Thoracic aorta endothelial cell (primary cell): ENCODE measurements around the gene TRIM23. TPM values are rescaled to one million over a fixed set of nuclear protein-coding genes. Genes with fewer than 3 reads are reported as not detected.

ENCODE experiments used
- small RNA-seq: library from RNA; depleted of rRNA; stranded (forward); fragments of <200 nt; gene quantifications from one replicate; pipeline ENCODE3, GENCODE V24; 2012
- total RNA-seq: library from RNA; depleted of rRNA; stranded (reverse); fragments of >200 nt; gene quantifications from 2 replicates; pipeline ENCODE4 v1.2.3, GENCODE V29; 2012

The TRIM23 gene
- 14.9 and 15.4 TPM in 2 replicates for total RNA-seq

DNA sequence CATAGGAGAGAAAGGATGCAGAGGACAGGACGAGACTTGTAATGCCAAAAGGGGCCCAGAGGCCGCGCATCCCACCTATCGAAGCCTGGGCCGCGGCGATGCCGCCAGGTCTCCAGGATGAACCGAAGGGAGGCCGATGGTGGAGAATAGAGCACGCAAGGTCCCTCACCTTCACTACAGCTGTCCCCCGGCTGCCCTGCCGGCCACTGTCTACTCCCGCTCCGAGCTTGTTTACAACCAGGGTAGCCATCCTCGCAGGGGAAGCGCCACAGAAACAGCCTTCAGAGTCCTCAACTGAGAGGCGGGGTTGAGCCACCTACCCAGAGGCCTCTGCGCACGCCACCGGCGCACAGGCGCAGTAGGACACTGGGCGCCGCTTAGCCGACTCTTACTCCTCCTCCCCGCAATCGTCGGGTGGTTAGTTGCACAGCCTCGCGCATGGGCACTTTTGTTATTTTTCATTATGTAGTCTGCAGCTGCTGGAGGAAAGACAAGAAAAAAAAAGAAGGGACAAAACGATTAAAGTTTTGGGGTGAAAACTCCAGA lies at the start of gene TRIM23:
TSS of gene TRIM23 (minus strand) at position 309 of the 546 bp plus-strand sequence. CDS start at position 250, 59 bp downstream.

DNA sequence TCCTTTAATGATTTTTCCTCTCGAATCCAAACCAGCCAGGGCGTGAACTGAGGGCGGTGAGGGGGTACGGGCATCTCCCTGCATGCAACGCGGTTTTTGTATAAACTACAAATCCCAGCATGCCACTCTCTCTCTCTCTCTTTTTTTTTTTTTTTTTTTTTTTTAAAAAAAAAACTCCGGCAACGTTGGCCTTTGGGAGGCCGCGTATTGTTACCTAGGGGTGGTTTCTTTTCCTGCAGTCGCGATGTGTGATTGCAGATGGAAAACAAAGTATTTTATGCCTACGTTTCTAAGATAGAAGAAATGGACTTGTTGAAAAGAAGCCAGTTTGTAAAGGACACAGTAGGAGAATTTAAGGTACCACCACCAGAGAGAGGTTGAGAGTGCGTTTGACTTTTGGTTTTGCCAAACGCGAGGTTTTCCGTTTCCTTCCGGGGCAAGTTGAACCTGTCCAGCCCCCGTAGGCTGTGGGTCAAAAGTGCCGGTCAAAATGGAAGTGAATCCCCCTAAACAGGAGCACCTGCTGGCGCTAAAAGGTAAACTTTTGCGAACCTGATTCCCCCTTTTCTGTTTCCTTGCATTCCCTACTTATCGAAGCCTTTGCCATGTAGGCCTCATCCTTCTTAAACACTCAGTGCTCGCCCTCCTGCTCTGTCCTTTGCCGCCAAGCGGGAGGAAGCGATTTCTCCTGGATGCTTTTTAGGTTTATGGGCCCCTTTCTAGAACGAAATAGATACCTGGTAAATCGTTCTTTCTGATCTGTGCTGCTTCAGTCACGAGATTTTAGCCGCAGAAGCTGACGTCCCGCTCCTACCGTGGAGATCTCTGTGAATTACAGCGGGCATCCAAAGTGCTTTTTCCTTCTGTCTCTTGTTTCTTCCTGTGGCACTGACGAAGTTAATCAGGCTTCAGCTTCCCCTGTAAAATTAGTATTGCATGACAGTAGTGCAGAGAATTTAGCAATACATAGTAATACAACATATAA lies 730 bp upstream of the TRIM23 start, which contains the start of the genes SHLD3 and TRAPPC13:
TSS of gene SHLD3 (plus strand) at position 457 of the 985 bp plus-strand sequence. CDS start 4,561 bp downstream, outside the sequence.
TSS of gene TRAPPC13 (plus strand) at position 457 of the 985 bp plus-strand sequence. CDS start at position 491, 34 bp downstream.

DNA sequence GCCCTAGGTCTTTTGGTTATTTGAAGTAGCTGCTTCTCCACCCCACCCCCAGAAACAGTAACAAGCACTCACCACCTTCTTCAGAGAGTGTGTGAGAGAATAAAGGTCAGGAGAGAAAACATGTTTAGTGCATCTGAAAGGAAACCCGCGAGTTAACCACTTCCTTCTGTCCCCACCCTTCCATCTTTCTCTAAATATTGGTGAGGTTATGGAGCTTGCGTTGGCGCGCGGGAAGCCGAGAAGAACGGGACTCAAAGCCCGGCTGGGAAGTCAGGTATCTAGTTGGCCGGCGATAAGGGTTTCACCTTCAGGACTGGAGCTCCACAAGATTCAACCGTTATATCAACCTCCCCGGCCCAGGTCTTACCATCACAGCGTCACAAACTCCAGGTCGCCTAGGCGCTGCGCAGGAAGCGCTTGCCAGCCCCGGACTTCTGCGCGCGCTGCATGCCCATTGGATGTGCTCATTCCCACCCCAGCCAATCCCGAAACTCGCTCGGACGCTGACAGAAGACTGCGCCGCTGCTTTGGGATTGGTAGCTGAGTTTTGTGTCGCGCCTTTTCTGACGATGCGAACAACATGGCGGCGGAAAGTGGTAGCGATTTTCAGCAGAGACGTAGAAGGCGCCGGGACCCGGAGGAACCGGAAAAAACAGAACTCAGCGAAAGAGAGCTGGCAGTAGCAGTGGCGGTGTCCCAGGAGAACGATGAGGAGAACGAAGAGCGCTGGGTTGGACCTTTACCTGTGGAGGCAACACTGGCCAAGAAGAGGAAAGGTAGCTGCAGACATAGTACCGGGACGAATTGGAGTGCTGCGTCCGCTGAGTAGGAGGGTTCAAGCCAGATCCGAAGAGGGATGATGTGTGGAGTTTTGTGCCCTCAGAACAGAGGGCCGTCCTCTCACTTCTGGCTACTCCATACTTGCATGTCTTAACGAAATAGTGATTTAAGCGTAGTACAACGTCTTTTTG lies 61.1 kb downstream of the TRIM23 start, which contains the start of the genes CENPK and PPWD1:
TSS of gene CENPK (minus strand) at position 438 of the 971 bp plus-strand sequence. CDS start 8,261 bp downstream, outside the sequence.
TSS of gene PPWD1 (plus strand) at position 566 of the 971 bp plus-strand sequence. CDS start at position 581, 15 bp downstream.

Small RNA genes within 50 kb of the gene (small RNA-seq; reads per million reads assigned to genes)
- not detected for gene RNU6-540P

Other genes starting within 250 kb of the TRIM23 start
- gene ADAMTS6, start 142.4 kb downstream of the TRIM23 start, total RNA-seq: 77.3 and 134 TPM in 2 replicates
- gene CENPK, start 61.2 kb downstream of the TRIM23 start, total RNA-seq: 61.2 and 88.7 TPM in 2 replicates
- 57.0 and 57.8 TPM in 2 replicates for gene PPWD1, start 61.0 kb downstream of the TRIM23 start, total RNA-seq
- gene SHLD3, start 694 bp upstream of the TRIM23 start, total RNA-seq: 6.2 and 8.0 TPM in 2 replicates
- 29.4 and 34.4 TPM in 2 replicates for gene TRAPPC13, start 694 bp upstream of the TRIM23 start, total RNA-seq
- 18.1 and 23.9 TPM in 2 replicates for gene SGTB, start 97.8 kb upstream of the TRIM23 start, total RNA-seq
- 61.0 and 71.6 TPM in 2 replicates for gene NLN, start 97.9 kb upstream of the TRIM23 start, total RNA-seq